Epidermal melanocyte (primary cell): ENCODE data around the gene FAM50A.

Experiments used
- DNase-seq: peaks from one replicate; pipeline ENCODE4 v3.0.0; 2011; ENCODE audit warnings: low spot score; ENCODE audit not compliant: insufficient read length

FAM50A gene

GRCh38 chrX:154413142-154413541 lies 30.8 kb upstream of the FAM50A start:
- no peak for DNase-seq

- no peak for DNase-seq
Observed at GRCh38 chrX:154417157-154417556, 26.8 kb upstream of the FAM50A start.

GRCh38 chrX:154419189-154419588 lies 24.8 kb upstream of the FAM50A start:
- no peak for DNase-seq

GRCh38 chrX:154419688-154420401 lies 24.1 kb upstream of the FAM50A start:
- DNase-seq: no peak

- DNase-seq: no peak
Observed at GRCh38 chrX:154420402-154420756, 23.6 kb upstream of the FAM50A start.

GRCh38 chrX:154426916-154427770 lies 16.8 kb upstream of the FAM50A start:
- DNase-seq: no peak

GRCh38 chrX:154428176-154429171 lies 15.5 kb upstream of the FAM50A start, which contains the start of gene ATP6AP1:
TSS of gene ATP6AP1 (plus strand) at chrX:154428677. CDS start at chrX:154428693, 16 bp downstream.
- peak; percentile 84 for DNase-seq

- no peak for DNase-seq
Observed at GRCh38 chrX:154429711-154430110, 14.2 kb upstream of the FAM50A start.

- no peak for DNase-seq
Observed at GRCh38 chrX:154430479-154430878, 13.5 kb upstream of the FAM50A start.

- no peak for DNase-seq
Observed at GRCh38 chrX:154430916-154431315, 13.0 kb upstream of the FAM50A start.

- no peak for DNase-seq
Observed at GRCh38 chrX:154431341-154431740, 12.6 kb upstream of the FAM50A start.

- no peak for DNase-seq
Observed at GRCh38 chrX:154432210-154432609, 11.7 kb upstream of the FAM50A start.

- DNase-seq: no peak
Observed at GRCh38 chrX:154433605-154434004, 10.3 kb upstream of the FAM50A start.

- no peak for DNase-seq
Observed at GRCh38 chrX:154434394-154435168, 9.4 kb upstream of the FAM50A start.

- DNase-seq: no peak
Observed at GRCh38 chrX:154435171-154435733, 8.7 kb upstream of the FAM50A start.

GRCh38 chrX:154436374-154436982 lies 7.5 kb upstream of the FAM50A start:
- DNase-seq: peak; percentile 60

GRCh38 chrX:154436983-154437752 lies 6.8 kb upstream of the FAM50A start, which contains the start of gene GDI1:
TSS of gene GDI1 (plus strand) at chrX:154437154. CDS start at chrX:154437255, 101 bp downstream.
- DNase-seq: peak; percentile 64

GRCh38 chrX:154437971-154438893 lies 5.7 kb upstream of the FAM50A start:
- DNase-seq: no peak
